ENCODE results near the gene SEC14L3. TPM values are rescaled to one million over a fixed set of nuclear protein-coding genes. Genes with fewer than 3 reads are reported as not detected.

SEC14L3 gene
- polyA plus RNA-seq, 3 donors: not detected

- H2AFZ ChIP-seq (ENCODE audit: insufficient read depth, low read depth, low read length, poor library complexity, severe bottlenecking): no peak overlapping the region
- no peak for DNase-seq
- no peak overlapping the region for H3K27ac ChIP-seq (ENCODE audit: low read depth in 1 of 2, low read length in 2 of 2)
- no peak overlapping the region for H3K4me3 ChIP-seq (replicated peaks in 1 of 3; ENCODE audit: low read depth in 2 of 3, low read length in 3 of 3)
- Mint-ChIP-seq H3K27me3 (ENCODE audit: low read depth in 3 of 3) (peaks cover 64 to 78% (median 65%) of the 10 kb centered on the region in 3 donors), H3K4me3 (peak overlapping the region in 1 of 2 donors; percentile 50), H3K4me1 (peaks cover 28% of the 10 kb centered on the region), H3K27ac (peak overlapping the region in 1 of 7 donors; percentile 68), H3K36me3 (peaks cover 0 to 3% of the 10 kb centered on the region in 2 donors), H3K9me3 (peaks cover 7 to 26% (median 17%) of the 10 kb centered on the region in 7 donors)
- intact Hi-C loops (cut with micrococcal nuclease): loop anchor here in 1 of 2 donors (5.0 to 10.0 kb wide), 2 partner anchors 155 to 168 kb away; partner anchors contain the start of gene PES1
- TF ChIP-seq CTCF (IDR thresholded peaks at IDR 0.05): no peak
- H4K20me1 ChIP-seq (ENCODE audit: insufficient read depth, low read length): no peaks in the 10 kb centered on the region
- H3K9ac ChIP-seq (ENCODE audit: insufficient read depth, low read length, poor library complexity, severe bottlenecking): no peak overlapping the region
- H3K9me3 ChIP-seq (replicated peaks in 1 of 2; ENCODE audit: control insufficient read depth in 1 of 2, insufficient read depth in 1 of 2, low read length in 2 of 2): peaks cover 7 to 13% of the 10 kb centered on the region in 2 donors
- no peaks in the 10 kb centered on the region for H3K36me3 ChIP-seq (replicated peaks in 1 of 2; ENCODE audit: control insufficient read depth in 1 of 2, insufficient read depth in 2 of 2, low read length in 2 of 2)
- H3K4me1 ChIP-seq (ENCODE audit: control insufficient read depth in 1 of 2, insufficient read depth in 2 of 2, low read length in 2 of 2): peaks cover 19% of the 10 kb centered on the region in 2 donors
- H3K79me2 ChIP-seq (ENCODE audit: insufficient read depth, low read length): no peaks in the 10 kb centered on the region
- no peak overlapping the region for H3K4me2 ChIP-seq (replicated peaks; ENCODE audit: extremely low read depth, low read length, poor library complexity, severe bottlenecking)
- H3K27me3 ChIP-seq (ENCODE audit: control insufficient read depth in 2 of 2, insufficient read depth in 2 of 2, low read length in 2 of 2): peaks cover 20 to 50% of the 10 kb centered on the region in 2 donors
- 88% methylated on average over 11 of the region's 11 CpGs for WGBS (ENCODE audit: insufficient coverage)
Measured at GRCh38 chr22:30439836-30440235, 32.0 kb downstream of the SEC14L3 start.

- Histone ChIP-seq H3K27me3 (ENCODE audit: control insufficient read depth in 2 of 2, insufficient read depth in 2 of 2, low read length in 2 of 2) (peaks cover 15 to 44% of the 10 kb centered on the region in 2 donors), H3K9me3 (replicated peaks in 1 of 2; ENCODE audit: control insufficient read depth in 1 of 2, insufficient read depth in 1 of 2, low read length in 2 of 2) (peaks cover 7 to 13% of the 10 kb centered on the region in 2 donors), H3K4me2 (replicated peaks; ENCODE audit: extremely low read depth, low read length, poor library complexity, severe bottlenecking) (no peak overlapping the region), H3K4me1 (ENCODE audit: control insufficient read depth in 1 of 2, insufficient read depth in 2 of 2, low read length in 2 of 2) (peaks cover 19% of the 10 kb centered on the region in 2 donors), H4K20me1 (ENCODE audit: insufficient read depth, low read length) (no peaks in the 10 kb centered on the region), H3K36me3 (replicated peaks in 1 of 2; ENCODE audit: control insufficient read depth in 1 of 2, insufficient read depth in 2 of 2, low read length in 2 of 2) (no peaks in the 10 kb centered on the region), H3K79me2 (ENCODE audit: insufficient read depth, low read length) (no peaks in the 10 kb centered on the region), H3K27ac (ENCODE audit: low read depth in 1 of 2, low read length in 2 of 2) (no peak overlapping the region), H3K9ac (ENCODE audit: insufficient read depth, low read length, poor library complexity, severe bottlenecking) (no peak overlapping the region), H3K4me3 (replicated peaks in 1 of 3; ENCODE audit: low read depth in 2 of 3, low read length in 3 of 3) (no peak overlapping the region), H2AFZ (ENCODE audit: insufficient read depth, low read depth, low read length, poor library complexity, severe bottlenecking) (no peak overlapping the region)
- H3K36me3 Mint-ChIP-seq: peaks cover 0 to 3% of the 10 kb centered on the region in 2 donors
- peak overlapping the region in 1 of 2 donors; percentile 57 for H3K4me3 Mint-ChIP-seq
- H3K9me3 Mint-ChIP-seq: peaks cover 7 to 26% (median 17%) of the 10 kb centered on the region in 7 donors
- TF ChIP-seq CTCF (IDR thresholded peaks at IDR 0.05): no peak
- H3K27ac Mint-ChIP-seq: no peak overlapping the region
- peaks cover 28% of the 10 kb centered on the region for H3K4me1 Mint-ChIP-seq
- WGBS (ENCODE audit: insufficient coverage): 90% methylated on average over 2 of the region's 4 CpGs
- intact Hi-C loops (cut with micrococcal nuclease): no loop called here
- DNase-seq: no peak
- H3K27me3 Mint-ChIP-seq (ENCODE audit: low read depth in 3 of 3): peaks cover 59 to 72% (median 61%) of the 10 kb centered on the region in 3 donors
Measured at GRCh38 chr22:30439226-30439625, 32.6 kb downstream of the SEC14L3 start.
